HEK293 (cell line): ENCODE data around the gene CNOT6L.

Experiments used
- CTCF ChIA-PET: fragments of 350-600 bp; formaldehyde crosslinking; extraction: SDS; loops from one replicate; lab custom pipeline; 2021; ENCODE audit warnings: antibody characterized with exemption; lab: Yijun Ruan, JAX
- POLR2A ChIA-PET: fragments of 300-600 bp; formaldehyde crosslinking; extraction: SDS; loops from one replicate; lab custom pipeline; 2020; ENCODE audit warnings: antibody characterized with exemption, inconsistent platforms; lab: Yijun Ruan, JAX
- H3K27ac ChIP-seq: fragments of 200-500 bp; sonication (Bioruptor generic); 2 replicates; pipeline ENCODE4 v1.5.1; 2014; ENCODE audit warnings: low read depth, low read length, control low read depth, inconsistent platforms; ENCODE audit errors: extremely low read depth
- H3K36me3 ChIP-seq, 2 experiments: fragments of 200-500 bp in 1 of 2; sonication (Bioruptor generic) in 1 of 2; 1 replicate in 1 of 2; 2 replicates in 1 of 2; pipeline ENCODE4 v1.5.1; 2014 to 2017; ENCODE audit warnings: inconsistent platforms in 2 of 2, low read length in 2 of 2; ENCODE audit not compliant: control insufficient read depth in 2 of 2, insufficient read depth in 1 of 2
- H3K4me1 ChIP-seq: fragments of 200-500 bp; sonication (Bioruptor generic); 2 replicates; pipeline ENCODE4 v1.5.1; 2014; ENCODE audit warnings: mild to moderate bottlenecking, low read length, inconsistent platforms; ENCODE audit not compliant: control insufficient read depth, insufficient read depth
- H3K4me3 ChIP-seq: 2 replicates; pipeline ENCODE4 v1.5.1; 2011; ENCODE audit warnings: low read depth, mild to moderate bottlenecking, control low read depth, low read length, moderate library complexity
- H3K9me3 ChIP-seq: fragments of 200-500 bp; sonication (Bioruptor generic); 2 replicates; pipeline ENCODE4 v1.5.1; 2014; ENCODE audit warnings: low read depth, low read length, inconsistent platforms; ENCODE audit not compliant: control insufficient read depth, insufficient read depth
- AEBP2 ChIP-seq: fragments of 450-650 bp; formaldehyde crosslinking; IDR thresholded peaks from 2 replicates; pipeline ENCODE4 v1.5.1; 2016; ENCODE audit warnings: missing biosample characterization, missing genetic modification characterization, borderline replicate concordance
- KLF7 ChIP-seq: fragments of 450-650 bp; formaldehyde crosslinking; IDR thresholded peaks from 2 replicates; pipeline ENCODE4 v1.5.1; 2016; ENCODE audit warnings: missing biosample characterization, missing genetic modification characterization, borderline replicate concordance
- PRDM10 ChIP-seq: fragments of 450-650 bp; formaldehyde crosslinking; IDR thresholded peaks from 2 replicates; pipeline ENCODE4 v1.5.1; 2016; ENCODE audit warnings: missing biosample characterization, missing genetic modification characterization
- SP7 ChIP-seq: fragments of 450-650 bp; formaldehyde crosslinking; IDR thresholded peaks from 2 replicates; pipeline ENCODE4 v1.5.1; 2016; ENCODE audit warnings: missing biosample characterization, missing genetic modification characterization
- ZNF121 ChIP-seq: fragments of 450-650 bp; formaldehyde crosslinking; IDR thresholded peaks from 2 replicates; pipeline ENCODE4 v1.5.1; 2016; ENCODE audit warnings: missing biosample characterization, missing genetic modification characterization
- ZNF211 ChIP-seq: fragments of 450-650 bp; formaldehyde crosslinking; IDR thresholded peaks from 2 replicates; pipeline ENCODE4 v1.5.1; 2016; ENCODE audit warnings: low read depth, missing biosample characterization, missing genetic modification characterization
- ZNF221 ChIP-seq: fragments of 450-650 bp; formaldehyde crosslinking; IDR thresholded peaks from 2 replicates; pipeline ENCODE4 v1.5.1; 2017; ENCODE audit warnings: missing biosample characterization, missing genetic modification characterization, borderline replicate concordance
- ZNF311 ChIP-seq: fragments of 450-650 bp; formaldehyde crosslinking; IDR thresholded peaks from 2 replicates; pipeline ENCODE4 v1.5.1; 2017; ENCODE audit warnings: missing biosample characterization, missing genetic modification characterization, borderline replicate concordance
- ZNF404 ChIP-seq: fragments of 450-650 bp; formaldehyde crosslinking; IDR thresholded peaks from 2 replicates; pipeline ENCODE4 v1.5.1; 2017; ENCODE audit warnings: missing biosample characterization, missing genetic modification characterization
- ZNF488 ChIP-seq: fragments of 450-650 bp; formaldehyde crosslinking; IDR thresholded peaks from 2 replicates; pipeline ENCODE4 v1.5.1; 2016; ENCODE audit warnings: missing biosample characterization, missing genetic modification characterization
- ZNF530 ChIP-seq: fragments of 450-650 bp; formaldehyde crosslinking; IDR thresholded peaks from 2 replicates; pipeline ENCODE4 v1.5.1; 2016; ENCODE audit warnings: low read depth, missing biosample characterization, missing genetic modification characterization
- ZNF600 ChIP-seq: fragments of 450-650 bp; formaldehyde crosslinking; IDR thresholded peaks from 2 replicates; pipeline ENCODE4 v1.5.1; 2016; ENCODE audit warnings: missing biosample characterization, missing genetic modification characterization
- ZNF692 ChIP-seq: fragments of 450-650 bp; formaldehyde crosslinking; IDR thresholded peaks from 2 replicates; pipeline ENCODE4 v1.5.1; 2016; ENCODE audit warnings: missing biosample characterization, missing genetic modification characterization
- ZSCAN23 ChIP-seq: fragments of 450-650 bp; formaldehyde crosslinking; IDR thresholded peaks from 2 replicates; pipeline ENCODE4 v1.5.1; 2016; ENCODE audit warnings: missing biosample characterization, missing genetic modification characterization

CNOT6L gene

GRCh38 chr4:77697860-77698590 lies 121.1 kb downstream of the CNOT6L start (continued):
- TF ChIP-seq PRDM10: no peak
- no peak for TF ChIP-seq ZNF221 (tag by site-specific recombination)

- Histone ChIP-seq H3K4me1 (no peaks in the 10 kb centered on the region), H3K4me3 (no peak overlapping the region), H3K36me3 (no peaks in the 10 kb centered on the region)
- POLR2A ChIA-PET: no interaction called here
- no peak for TF ChIP-seq AEBP2 (tag by site-specific recombination)
- TF ChIP-seq ZNF121 (tag by site-specific recombination): no peak
- TF ChIP-seq ZNF211: no peak
- no peak for TF ChIP-seq KLF7 (tag by site-specific recombination)
- TF ChIP-seq ZNF311 (tag by site-specific recombination): no peak
- no peak for TF ChIP-seq ZNF488 (tag by site-specific recombination)
- TF ChIP-seq, all 188 proteins: peak for 0
- Histone ChIP-seq H3K9me3 (no peaks in the 10 kb centered on the region), H3K27ac (no peak overlapping the region)
- CTCF ChIA-PET: interaction anchor here (0.6 to 1.3 kb wide), 3 partner anchors 95 to 330 kb away, joined by 3 to 4 read pairs (median 4); no protein-coding TSS in a partner anchor
Observed at GRCh38 chr4:77695774-77696173, 123.4 kb downstream of the CNOT6L start.

GRCh38 chr4:77692847-77693432 lies 126.2 kb downstream of the CNOT6L start:
- no peaks in the 10 kb centered on the region for H3K4me1 ChIP-seq
- H3K4me3 ChIP-seq: no peak overlapping the region
- CTCF ChIA-PET: no interaction called here
- H3K27ac ChIP-seq: no peak overlapping the region
- H3K36me3 ChIP-seq: no peaks in the 10 kb centered on the region
- POLR2A ChIA-PET: no interaction called here
- H3K9me3 ChIP-seq: no peaks in the 10 kb centered on the region
- TF ChIP-seq ZSCAN23 (tag by site-specific recombination) (no peak), ZNF692 (no peak), SP7 (tag by site-specific recombination) (no peak), ZNF404 (tag by site-specific recombination) (no peak), ZNF530 (no peak), ZNF600 (tag by site-specific recombination) (no peak)
